ENCODE results near the gene PRM2.
"Not testable (repeated sequence)": the region's sequence is repeated elsewhere in the genome, so short reads cannot be mapped to it uniquely, and the experiment has no call there.

The PRM2 gene

GRCh38 chr16:11290102-11290893, 14.0 kb upstream of the PRM2 start:
- no peak for DNase-seq (ENCODE audit: low read depth in 3 of 3, low spot score in 1 of 3)

- DNase-seq (ENCODE audit: low read depth in 3 of 3, low spot score in 1 of 3) = not testable (repeated sequence)
Measured at GRCh38 chr16:11289696-11290095, 13.4 kb upstream of the PRM2 start.

- no peak for DNase-seq (ENCODE audit: low read depth in 3 of 3, low spot score in 1 of 3)
Measured at GRCh38 chr16:11289202-11289601, 12.9 kb upstream of the PRM2 start.

GRCh38 chr16:11285842-11286241, 9.6 kb upstream of the PRM2 start:
- DNase-seq (ENCODE audit: low read depth in 3 of 3, low spot score in 1 of 3) = no peak

GRCh38 chr16:11283820-11284248, 7.6 kb upstream of the PRM2 start:
- DNase-seq (ENCODE audit: low read depth in 3 of 3, low spot score in 1 of 3) = no peak

- DNase-seq (ENCODE audit: low read depth in 3 of 3, low spot score in 1 of 3) = no peak
Measured at GRCh38 chr16:11280616-11281522, 4.6 kb upstream of the PRM2 start, which contains the start of gene PRM1. TSS of gene PRM1 (minus strand) at chr16:11281330. CDS start at chr16:11281238, 92 bp downstream.

GRCh38 chr16:11278681-11279628, 2.7 kb upstream of the PRM2 start:
- no peak for DNase-seq (ENCODE audit: low read depth in 3 of 3, low spot score in 1 of 3)

GRCh38 chr16:11277607-11278337, 1.5 kb upstream of the PRM2 start:
- DNase-seq (ENCODE audit: low read depth in 3 of 3, low spot score in 1 of 3) = no peak

GRCh38 chr16:11276896-11277593, 765 bp upstream of the PRM2 start:
- DNase-seq (ENCODE audit: low read depth in 3 of 3, low spot score in 1 of 3) = no peak

- no peak for DNase-seq (ENCODE audit: low read depth in 3 of 3, low spot score in 1 of 3)
Measured at GRCh38 chr16:11274964-11275363, 1.3 kb downstream of the PRM2 start.

GRCh38 chr16:11273721-11274324, 2.5 kb downstream of the PRM2 start:
- no peak for DNase-seq (ENCODE audit: low read depth in 3 of 3, low spot score in 1 of 3)

GRCh38 chr16:11272921-11273720, 3.2 kb downstream of the PRM2 start, which contains the start of gene PRM3:
TSS of gene PRM3 (minus strand) at chr16:11273629. CDS start at chr16:11273595, 34 bp downstream.
- no peak for DNase-seq (ENCODE audit: low read depth in 3 of 3, low spot score in 1 of 3)

GRCh38 chr16:11272484-11272883, 3.8 kb downstream of the PRM2 start:
- DNase-seq (ENCODE audit: low read depth in 3 of 3, low spot score in 1 of 3) = no peak

GRCh38 chr16:11271610-11272009, 4.7 kb downstream of the PRM2 start:
- DNase-seq (ENCODE audit: low read depth in 3 of 3, low spot score in 1 of 3) = no peak

GRCh38 chr16:11270602-11271162, 5.6 kb downstream of the PRM2 start:
- no peak for DNase-seq (ENCODE audit: low read depth in 3 of 3, low spot score in 1 of 3)

GRCh38 chr16:11268921-11269375, 7.3 kb downstream of the PRM2 start, which contains the start of gene TNP2:
TSS of gene TNP2 (minus strand) at chr16:11269325. CDS start at chr16:11269262, 63 bp downstream.
- DNase-seq (ENCODE audit: low read depth in 3 of 3, low spot score in 1 of 3) = no peak

- DNase-seq (ENCODE audit: low read depth in 3 of 3, low spot score in 1 of 3) = no peak
Measured at GRCh38 chr16:11265124-11265523, 11.2 kb downstream of the PRM2 start.

All from stimulated activated CD4-positive, alpha-beta T cell treated with anti-CD3 and anti-CD28 coated beads, TNF-alpha, amount 100 ng/mL, for 1 hour (primary cell).